ENCODE data around the gene SLC35G6.

Gene SLC35G6

GRCh38 chr17:7438656-7439460 lies 42.4 kb upstream of the SLC35G6 start:
- TF ChIP-seq CTCF (conservative IDR thresholded peaks at IDR 0.05; ENCODE audit: low read length) = no peak
- no peak overlapping the region; the same call in 1 of the 2 replicates for H3K4me3 ChIP-seq (ENCODE audit: low read length)
- DNase-seq (ENCODE audit: low read depth) = no peak

- TF ChIP-seq CTCF (conservative IDR thresholded peaks at IDR 0.05; ENCODE audit: low read length) = no peak
- DNase-seq (ENCODE audit: low read depth) = no peak
- peak within 1 kb of the TSS; percentile 52 for H3K4me3 ChIP-seq (ENCODE audit: low read length)
Observed at GRCh38 chr17:7439462-7440112, 41.7 kb upstream of the SLC35G6 start, which contains the start of gene FGF11. FGF11 (plus strand) TSS chr17:7439512; CDS start chr17:7439621, 109 bp downstream.

- TF ChIP-seq CTCF (conservative IDR thresholded peaks at IDR 0.05; ENCODE audit: low read length) = no peak
- DNase-seq (ENCODE audit: low read depth) = no peak
- H3K4me3 ChIP-seq (ENCODE audit: low read length) = peak overlapping the region; percentile 52
Observed at GRCh38 chr17:7440113-7440833, 41.0 kb upstream of the SLC35G6 start.

- no peak overlapping the region for H3K4me3 ChIP-seq (ENCODE audit: low read length)
- no peak for DNase-seq (ENCODE audit: low read depth)
- TF ChIP-seq CTCF (conservative IDR thresholded peaks at IDR 0.05; ENCODE audit: low read length) = peak; percentile 8; the same call in 1 of the 2 replicates
Observed at GRCh38 chr17:7440834-7441195, 40.4 kb upstream of the SLC35G6 start.

GRCh38 chr17:7441266-7441665 lies 40.0 kb upstream of the SLC35G6 start:
- no peak overlapping the region for H3K4me3 ChIP-seq (ENCODE audit: low read length)
- DNase-seq (ENCODE audit: low read depth) = no peak
- no peak for TF ChIP-seq CTCF (conservative IDR thresholded peaks at IDR 0.05; ENCODE audit: low read length)

- no peak overlapping the region for H3K4me3 ChIP-seq (ENCODE audit: low read length)
- no peak for DNase-seq (ENCODE audit: low read depth)
- no peak for TF ChIP-seq CTCF (conservative IDR thresholded peaks at IDR 0.05; ENCODE audit: low read length)
Observed at GRCh38 chr17:7442142-7442541, 39.1 kb upstream of the SLC35G6 start.
